ENCODE results near the gene DUOXA1. TPM values are rescaled to one million over a fixed set of nuclear protein-coding genes. Genes with fewer than 3 reads are reported as not detected.

Gene DUOXA1
- polyA plus RNA-seq, 1 of the 3 experiments (the other 2 are of a cell fraction): 0.02 TPM

DNA sequence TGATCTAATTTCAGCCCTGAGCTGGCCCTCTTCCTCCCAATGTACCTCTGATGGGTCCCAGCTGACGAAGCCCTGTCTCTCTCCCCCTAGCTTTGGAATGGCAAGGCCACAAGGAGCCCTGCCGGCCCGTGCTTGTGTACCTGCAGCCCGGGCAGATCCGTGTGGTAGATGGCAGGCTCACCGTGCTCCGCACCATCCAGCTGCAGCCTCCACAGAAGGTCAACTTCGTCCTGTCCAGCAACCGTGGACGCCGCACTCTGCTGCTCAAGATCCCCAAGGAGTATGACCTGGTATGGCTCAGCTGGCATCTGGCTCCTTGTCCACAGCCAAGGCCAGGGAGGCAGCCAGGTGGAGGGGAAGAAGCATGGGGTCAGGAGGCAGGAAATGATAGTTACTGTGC, 14.3 kb upstream of the DUOXA1 start:
- Histone ChIP-seq H3K4me3 (ENCODE audit: low read depth in 2 of 2, low read length in 1 of 2) (no peak overlapping the region), H3K9ac (no peak overlapping the region), H3K27ac (ENCODE audit: low read depth in 2 of 2, low read length in 1 of 2) (no peak overlapping the region), H4K20me1 (ENCODE audit: insufficient read depth) (no peaks in the 10 kb centered on the region), H3K9me2 (no peaks in the 10 kb centered on the region), H2AFZ (ENCODE audit: low read depth) (no peak overlapping the region), H3K4me2 (no peak overlapping the region), H3K9me3 (no peaks in the 10 kb centered on the region), H3K27me3 (ENCODE audit: insufficient read depth) (no peaks in the 10 kb centered on the region), H3K4me1 (ENCODE audit: control insufficient read depth in 1 of 2, insufficient read depth in 2 of 2, low read depth in 1 of 2, low read length in 1 of 2) (peaks cover 11% of the 10 kb centered on the region in 2 experiments; a peak in 3 of 4 replicates), H3F3A (replicated peaks; ENCODE audit: insufficient read depth) (no peaks in the 10 kb centered on the region), H3K36me3 (replicated peaks in 1 of 2; ENCODE audit: control insufficient read depth in 1 of 2, insufficient read depth in 2 of 2, low read length in 1 of 2) (no peaks in the 10 kb centered on the region), H3K79me2 (ENCODE audit: insufficient read depth) (no peaks in the 10 kb centered on the region)
- TF ChIP-seq, protein P1, sequence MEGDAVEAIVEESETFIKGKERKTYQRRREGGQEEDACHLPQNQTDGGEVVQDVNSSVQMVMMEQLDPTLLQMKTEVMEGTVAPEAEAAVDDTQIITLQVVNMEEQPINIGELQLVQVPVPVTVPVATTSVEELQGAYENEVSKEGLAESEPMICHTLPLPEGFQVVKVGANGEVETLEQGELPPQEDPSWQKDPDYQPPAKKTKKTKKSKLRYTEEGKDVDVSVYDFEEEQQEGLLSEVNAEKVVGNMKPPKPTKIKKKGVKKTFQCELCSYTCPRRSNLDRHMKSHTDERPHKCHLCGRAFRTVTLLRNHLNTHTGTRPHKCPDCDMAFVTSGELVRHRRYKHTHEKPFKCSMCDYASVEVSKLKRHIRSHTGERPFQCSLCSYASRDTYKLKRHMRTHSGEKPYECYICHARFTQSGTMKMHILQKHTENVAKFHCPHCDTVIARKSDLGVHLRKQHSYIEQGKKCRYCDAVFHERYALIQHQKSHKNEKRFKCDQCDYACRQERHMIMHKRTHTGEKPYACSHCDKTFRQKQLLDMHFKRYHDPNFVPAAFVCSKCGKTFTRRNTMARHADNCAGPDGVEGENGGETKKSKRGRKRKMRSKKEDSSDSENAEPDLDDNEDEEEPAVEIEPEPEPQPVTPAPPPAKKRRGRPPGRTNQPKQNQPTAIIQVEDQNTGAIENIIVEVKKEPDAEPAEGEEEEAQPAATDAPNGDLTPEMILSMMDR (IDR thresholded peaks at IDR 0.05): no peak
- TF ChIP-seq ELF1 (IDR thresholded peaks at IDR 0.05) (no peak), YY1 (IDR thresholded peaks at IDR 0.05; ENCODE audit: low read depth) (no peak), EP300 (IDR thresholded peaks at IDR 0.05; ENCODE audit: borderline replicate concordance in 1 of 2, low read depth in 1 of 2, low read length in 1 of 2) (no peak), RFX5 (IDR thresholded peaks at IDR 0.05; ENCODE audit: low read length) (no peak), EZH2phosphoT487 (IDR thresholded peaks at IDR 0.05; ENCODE audit: borderline replicate concordance, low read depth) (no peak), SIN3A (IDR thresholded peaks at IDR 0.05; ENCODE audit: borderline replicate concordance, low read depth, low read length) (no peak), MXI1 (IDR thresholded peaks at IDR 0.05; ENCODE audit: low read depth, low read length) (no peak), RCOR1 (IDR thresholded peaks at IDR 0.05; ENCODE audit: low read length) (no peak), TEAD4 (IDR thresholded peaks at IDR 0.05; ENCODE audit: borderline replicate concordance, insufficient read depth) (no peak), GABPA (IDR thresholded peaks at IDR 0.05; ENCODE audit: low read depth) (no peak), FOXJ3 (CRISPR knock-in tag; IDR thresholded peaks at IDR 0.05) (no peak)
- TF ChIP-seq, protein P2, sequence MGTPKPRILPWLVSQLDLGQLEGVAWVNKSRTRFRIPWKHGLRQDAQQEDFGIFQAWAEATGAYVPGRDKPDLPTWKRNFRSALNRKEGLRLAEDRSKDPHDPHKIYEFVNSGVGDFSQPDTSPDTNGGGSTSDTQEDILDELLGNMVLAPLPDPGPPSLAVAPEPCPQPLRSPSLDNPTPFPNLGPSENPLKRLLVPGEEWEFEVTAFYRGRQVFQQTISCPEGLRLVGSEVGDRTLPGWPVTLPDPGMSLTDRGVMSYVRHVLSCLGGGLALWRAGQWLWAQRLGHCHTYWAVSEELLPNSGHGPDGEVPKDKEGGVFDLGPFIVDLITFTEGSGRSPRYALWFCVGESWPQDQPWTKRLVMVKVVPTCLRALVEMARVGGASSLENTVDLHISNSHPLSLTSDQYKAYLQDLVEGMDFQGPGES (IDR thresholded peaks at IDR 0.05; ENCODE audit: low read depth, low read length): no peak
- TF ChIP-seq, protein P3, sequence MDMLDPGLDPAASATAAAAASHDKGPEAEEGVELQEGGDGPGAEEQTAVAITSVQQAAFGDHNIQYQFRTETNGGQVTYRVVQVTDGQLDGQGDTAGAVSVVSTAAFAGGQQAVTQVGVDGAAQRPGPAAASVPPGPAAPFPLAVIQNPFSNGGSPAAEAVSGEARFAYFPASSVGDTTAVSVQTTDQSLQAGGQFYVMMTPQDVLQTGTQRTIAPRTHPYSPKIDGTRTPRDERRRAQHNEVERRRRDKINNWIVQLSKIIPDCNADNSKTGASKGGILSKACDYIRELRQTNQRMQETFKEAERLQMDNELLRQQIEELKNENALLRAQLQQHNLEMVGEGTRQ (IDR thresholded peaks at IDR 0.05; ENCODE audit: borderline replicate concordance, low read depth, low read length): no peak
- TF ChIP-seq, protein P4, sequence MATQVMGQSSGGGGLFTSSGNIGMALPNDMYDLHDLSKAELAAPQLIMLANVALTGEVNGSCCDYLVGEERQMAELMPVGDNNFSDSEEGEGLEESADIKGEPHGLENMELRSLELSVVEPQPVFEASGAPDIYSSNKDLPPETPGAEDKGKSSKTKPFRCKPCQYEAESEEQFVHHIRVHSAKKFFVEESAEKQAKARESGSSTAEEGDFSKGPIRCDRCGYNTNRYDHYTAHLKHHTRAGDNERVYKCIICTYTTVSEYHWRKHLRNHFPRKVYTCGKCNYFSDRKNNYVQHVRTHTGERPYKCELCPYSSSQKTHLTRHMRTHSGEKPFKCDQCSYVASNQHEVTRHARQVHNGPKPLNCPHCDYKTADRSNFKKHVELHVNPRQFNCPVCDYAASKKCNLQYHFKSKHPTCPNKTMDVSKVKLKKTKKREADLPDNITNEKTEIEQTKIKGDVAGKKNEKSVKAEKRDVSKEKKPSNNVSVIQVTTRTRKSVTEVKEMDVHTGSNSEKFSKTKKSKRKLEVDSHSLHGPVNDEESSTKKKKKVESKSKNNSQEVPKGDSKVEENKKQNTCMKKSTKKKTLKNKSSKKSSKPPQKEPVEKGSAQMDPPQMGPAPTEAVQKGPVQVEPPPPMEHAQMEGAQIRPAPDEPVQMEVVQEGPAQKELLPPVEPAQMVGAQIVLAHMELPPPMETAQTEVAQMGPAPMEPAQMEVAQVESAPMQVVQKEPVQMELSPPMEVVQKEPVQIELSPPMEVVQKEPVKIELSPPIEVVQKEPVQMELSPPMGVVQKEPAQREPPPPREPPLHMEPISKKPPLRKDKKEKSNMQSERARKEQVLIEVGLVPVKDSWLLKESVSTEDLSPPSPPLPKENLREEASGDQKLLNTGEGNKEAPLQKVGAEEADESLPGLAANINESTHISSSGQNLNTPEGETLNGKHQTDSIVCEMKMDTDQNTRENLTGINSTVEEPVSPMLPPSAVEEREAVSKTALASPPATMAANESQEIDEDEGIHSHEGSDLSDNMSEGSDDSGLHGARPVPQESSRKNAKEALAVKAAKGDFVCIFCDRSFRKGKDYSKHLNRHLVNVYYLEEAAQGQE (IDR thresholded peaks at IDR 0.05; ENCODE audit: low read depth, low read length): no peak
- 82% methylated on average over 4 of the region's 11 CpGs for WGBS (ENCODE audit: low lambda C conversion rate)
- POLR2A ChIA-PET: interaction anchor here (1.0 kb wide), 1 partner anchor 10 kb away, joined by 3 read pairs; no protein-coding TSS in a partner anchor
- CTCF ChIA-PET: interaction anchor here (1.4 to 3.2 kb wide), 2 partner anchors 14 to 26 kb away, joined by 6 to 14 read pairs; partner anchors contain the start of genes DUOX1 and DUOXA1
- no peak for DNase-seq
